Inflammatory macrophage treated with lipopolysaccharide for 4 hours (primary cell): ENCODE measurements around the gene PXDN.

ENCODE experiments used
- DNase-seq: peaks from one replicate; pipeline ENCODE4 v3.0.0-alpha.2; 2020

PXDN gene

DNA sequence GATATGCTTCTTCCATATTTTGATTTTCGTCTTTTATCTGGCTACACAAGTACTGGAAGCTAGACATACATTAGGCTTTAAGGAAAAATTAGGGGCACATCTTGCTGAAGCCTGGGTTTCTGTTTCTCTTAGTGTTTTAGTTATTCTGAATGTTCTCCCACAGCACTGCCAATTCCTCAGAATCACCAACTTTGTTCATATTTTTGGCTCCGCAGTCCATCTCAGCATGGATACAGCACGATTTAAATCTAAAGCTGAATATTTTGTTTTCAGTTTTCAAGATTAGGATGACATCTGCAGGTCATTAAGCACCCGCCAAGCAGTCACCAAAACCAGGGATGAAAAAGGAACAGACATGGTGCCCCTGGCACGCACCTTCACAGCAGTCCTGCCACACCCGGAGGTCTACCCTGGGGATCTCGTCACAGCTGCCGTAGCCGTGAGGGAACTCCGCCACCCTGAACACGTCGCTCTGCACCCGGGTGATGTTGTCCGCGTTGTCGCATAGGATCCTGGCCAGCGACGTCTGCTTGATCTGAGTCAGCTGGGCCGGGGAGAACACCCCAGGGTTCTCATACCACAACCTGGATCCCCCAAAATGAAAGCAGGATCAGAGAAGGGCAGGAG lies 101.2 kb downstream of the PXDN start:
- no peak for DNase-seq

- DNase-seq = no peak
Measured at GRCh38 chr2:1642066-1642861, 102.1 kb downstream of the PXDN start.

- DNase-seq = no peak
Measured at GRCh38 chr2:1641523-1641922, 102.8 kb downstream of the PXDN start.

- no peak for DNase-seq
Measured at GRCh38 chr2:1640301-1641135, 103.8 kb downstream of the PXDN start.

GRCh38 chr2:1639086-1639858 lies 105.0 kb downstream of the PXDN start:
- no peak for DNase-seq

DNA sequence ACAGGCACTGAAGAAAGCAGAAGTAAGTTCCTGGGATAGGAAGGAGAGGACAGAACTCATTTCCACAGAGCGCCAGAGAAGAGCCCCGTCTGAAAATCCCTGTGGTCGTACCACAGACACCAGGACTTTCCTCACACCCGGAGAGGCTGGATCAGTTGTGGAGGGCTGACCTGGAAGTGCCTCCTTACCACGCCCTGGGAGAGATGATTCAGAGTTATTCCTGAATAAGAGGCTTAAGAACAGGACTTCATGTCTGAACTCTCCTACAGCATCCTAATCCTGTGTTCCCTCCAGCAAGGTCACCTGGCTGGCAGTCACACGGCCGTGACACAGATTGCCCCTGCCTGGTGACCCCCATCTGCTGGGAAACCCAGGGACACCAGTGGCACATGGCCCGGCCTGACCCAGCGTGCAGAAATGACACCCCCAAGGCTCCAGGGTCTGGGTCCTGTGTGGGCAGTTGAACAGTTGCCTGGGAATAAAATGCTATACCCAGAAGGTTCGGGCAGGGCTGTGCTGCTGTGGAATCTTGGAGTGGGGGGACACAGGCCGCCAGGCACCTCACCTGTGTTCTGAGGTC lies 105.9 kb downstream of the PXDN start:
- no peak for DNase-seq

- DNase-seq = no peak
Measured at GRCh38 chr2:1636791-1637415, 107.4 kb downstream of the PXDN start.

GRCh38 chr2:1635823-1636222 lies 108.5 kb downstream of the PXDN start:
- DNase-seq = no peak

DNA sequence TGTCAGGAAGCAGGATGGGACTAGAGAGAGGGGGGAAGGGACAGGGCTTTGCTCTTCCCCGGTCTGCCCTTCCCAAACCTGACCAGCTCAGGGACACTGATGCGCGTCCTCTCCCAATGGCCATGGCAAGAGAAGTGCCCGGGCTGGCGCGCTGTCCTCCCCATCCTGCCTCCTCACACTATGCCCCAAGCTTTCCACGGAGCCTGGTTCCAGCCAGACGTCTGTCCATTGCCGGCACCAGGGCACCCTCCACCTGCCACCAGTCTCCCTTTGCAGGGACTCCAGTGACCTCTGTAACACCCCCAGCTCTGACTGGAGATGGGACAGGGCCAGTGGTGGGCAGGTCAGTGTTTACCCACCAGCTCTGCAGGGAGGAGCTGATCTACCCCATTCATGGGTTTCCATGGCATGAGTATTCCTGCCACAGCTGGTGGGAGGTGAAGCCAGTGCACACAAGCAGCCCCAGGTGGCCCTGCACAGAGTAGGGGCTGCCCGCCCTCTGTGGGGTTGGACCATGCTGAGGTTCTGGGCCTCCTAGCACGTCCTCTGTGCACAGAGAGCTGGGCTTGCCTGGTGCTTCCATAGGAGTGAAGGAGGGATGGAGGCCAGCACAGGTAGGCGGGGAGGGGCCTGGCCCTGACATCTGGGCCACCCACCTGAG lies 109.5 kb downstream of the PXDN start:
- no peak for DNase-seq

DNA sequence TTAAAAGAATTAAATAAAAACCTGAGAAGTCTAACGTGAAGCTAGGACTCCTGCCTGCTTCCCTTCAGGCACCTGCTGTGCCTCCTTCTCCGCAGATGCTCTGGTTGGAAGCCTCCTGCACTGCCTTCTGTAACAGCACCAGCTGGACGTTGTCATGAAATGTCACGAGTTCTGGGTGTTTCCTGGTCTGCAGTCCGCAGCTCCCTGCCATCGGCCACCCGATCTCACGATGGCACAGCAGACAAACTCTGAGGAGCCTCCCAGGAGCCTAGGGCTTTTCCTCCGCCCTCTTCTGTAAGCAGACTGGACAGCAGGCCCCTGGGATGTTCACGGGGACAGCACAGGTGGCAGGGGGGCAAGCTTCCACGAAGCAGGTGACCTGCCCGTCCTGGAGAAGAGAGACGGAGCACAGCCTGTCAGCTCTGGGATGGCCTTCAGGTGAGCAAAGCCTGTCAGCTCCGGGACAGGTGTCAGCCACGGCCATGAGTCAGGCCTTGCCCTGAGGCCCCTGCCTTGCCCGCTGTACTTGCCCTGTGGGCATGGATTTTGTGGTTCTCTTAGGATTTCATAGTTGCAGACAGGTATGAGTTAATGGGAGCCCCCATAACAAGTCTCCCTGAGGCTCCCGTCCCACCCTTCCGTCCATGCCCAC lies 110.3 kb downstream of the PXDN start:
- DNase-seq = no peak

DNA sequence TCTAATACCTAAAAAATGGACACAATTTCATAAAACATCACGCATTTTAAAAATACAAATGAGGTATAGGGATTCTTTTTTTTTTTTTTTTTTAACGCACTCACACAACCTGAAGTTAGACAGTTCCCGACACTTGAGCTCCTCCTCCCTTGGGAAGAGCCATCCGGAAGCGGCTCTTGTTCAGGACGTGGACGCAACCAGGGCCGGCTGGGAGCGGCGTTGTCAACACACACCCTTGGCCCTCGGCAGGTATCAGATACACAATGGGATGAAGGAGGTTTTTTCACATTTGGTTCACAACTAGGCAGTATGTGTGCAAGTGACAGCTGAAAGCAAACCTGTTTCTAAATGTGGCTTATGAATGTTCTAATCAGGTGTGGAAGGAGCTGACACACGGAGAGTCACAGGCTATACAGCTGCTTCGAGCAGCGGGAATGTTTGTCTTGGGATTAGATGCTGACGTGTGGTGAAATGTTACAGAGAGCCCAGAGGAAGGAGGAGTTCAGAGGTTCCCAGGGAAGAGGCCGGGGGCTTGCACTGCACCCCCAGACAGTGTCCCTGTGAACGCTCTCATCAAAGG lies 111.1 kb downstream of the PXDN start:
- no peak for DNase-seq

DNA sequence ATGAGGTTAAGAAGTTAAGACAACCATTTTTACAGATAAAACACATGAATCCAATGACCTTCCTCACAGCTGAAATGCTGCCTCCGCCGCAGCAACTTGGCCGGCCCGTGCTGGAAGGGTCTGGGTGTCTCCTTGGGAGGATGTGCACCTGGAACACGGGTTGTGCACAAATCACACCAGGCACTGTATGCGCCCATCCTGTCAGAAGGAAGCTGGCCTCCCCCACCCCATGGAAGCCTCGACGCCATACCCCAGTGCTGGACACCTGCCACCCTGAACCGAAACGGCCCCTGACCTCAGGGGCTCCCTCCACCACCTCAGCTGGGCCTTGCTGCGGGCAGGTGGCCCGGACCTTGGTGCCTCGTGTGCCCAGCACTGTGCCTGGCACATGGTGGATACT lies 111.8 kb downstream of the PXDN start:
- no peak for DNase-seq

DNA sequence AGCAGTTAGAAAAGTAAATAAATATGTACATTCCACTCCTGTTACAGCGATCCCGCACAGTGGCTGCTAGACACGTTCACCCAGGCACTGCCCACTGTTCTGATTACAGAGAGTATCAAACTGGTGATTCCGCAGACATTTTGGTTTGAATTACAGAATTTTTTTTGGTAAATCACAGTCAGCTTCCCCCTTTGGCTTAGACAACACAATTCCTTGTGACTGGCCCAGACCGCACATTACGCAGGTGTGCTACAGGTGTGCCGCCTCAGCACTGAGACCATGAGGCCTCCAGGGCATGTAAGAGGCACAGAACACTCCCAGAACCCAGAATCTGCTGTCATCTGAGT lies 112.3 kb downstream of the PXDN start:
- DNase-seq = no peak

GRCh38 chr2:1631292-1632001 lies 112.9 kb downstream of the PXDN start:
- DNase-seq = no peak

DNA sequence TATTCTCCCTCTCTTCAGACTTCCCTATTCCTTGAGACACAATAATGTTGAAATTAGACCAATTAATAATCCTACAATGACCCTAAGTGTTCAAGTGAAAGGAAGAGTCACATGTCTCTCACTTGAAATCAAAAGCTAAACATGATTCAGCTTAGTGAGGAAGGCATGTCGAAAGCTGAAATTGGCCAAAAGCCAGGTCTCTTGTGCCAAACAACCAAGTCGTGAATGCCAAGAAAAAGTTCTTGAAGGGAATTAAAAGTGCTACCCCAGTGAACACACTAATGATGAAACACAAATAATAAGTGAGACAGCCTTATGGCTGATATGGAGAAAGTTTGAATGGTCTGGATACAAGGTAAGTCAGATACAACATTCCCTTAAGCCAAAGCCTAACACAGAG lies 115.4 kb downstream of the PXDN start:
- no peak for DNase-seq

DNA sequence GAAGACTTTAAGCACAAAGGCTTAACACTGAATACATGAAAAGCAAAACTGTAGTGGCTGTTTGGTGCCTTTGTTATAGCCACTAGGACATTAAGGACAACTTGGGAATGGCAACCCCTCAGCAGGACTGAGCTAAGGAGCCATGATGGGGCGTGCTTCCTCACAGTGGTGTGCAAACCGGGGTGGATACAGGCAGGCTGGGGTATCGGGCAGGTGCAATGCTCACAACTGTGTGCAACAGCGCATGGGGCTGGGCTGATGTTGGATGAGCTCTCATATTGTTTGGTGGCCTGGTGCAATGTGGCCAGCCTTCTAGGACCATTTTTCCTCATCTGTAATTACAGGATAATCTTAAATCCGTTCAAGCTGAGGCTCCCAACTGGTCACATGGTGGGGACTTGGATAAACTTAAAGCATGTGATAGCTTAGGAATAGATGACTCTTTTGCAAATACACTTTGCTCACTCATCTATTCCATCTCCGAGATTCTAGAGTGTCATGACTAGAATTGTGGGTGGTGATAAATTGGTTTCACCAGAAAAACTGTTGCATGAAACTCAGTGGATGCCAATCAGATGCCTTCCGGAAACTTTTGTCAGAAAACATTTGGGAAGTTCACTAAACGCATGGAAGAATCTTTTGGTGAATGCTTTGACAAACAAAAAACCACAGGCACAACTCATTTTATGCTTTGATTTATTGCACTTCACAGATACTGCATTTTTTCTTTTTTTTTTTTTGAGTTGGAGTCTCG lies 116.5 kb downstream of the PXDN start:
- no peak for DNase-seq

- DNase-seq = no peak
Measured at GRCh38 chr2:1626271-1626681, 118.0 kb downstream of the PXDN start.

DNA sequence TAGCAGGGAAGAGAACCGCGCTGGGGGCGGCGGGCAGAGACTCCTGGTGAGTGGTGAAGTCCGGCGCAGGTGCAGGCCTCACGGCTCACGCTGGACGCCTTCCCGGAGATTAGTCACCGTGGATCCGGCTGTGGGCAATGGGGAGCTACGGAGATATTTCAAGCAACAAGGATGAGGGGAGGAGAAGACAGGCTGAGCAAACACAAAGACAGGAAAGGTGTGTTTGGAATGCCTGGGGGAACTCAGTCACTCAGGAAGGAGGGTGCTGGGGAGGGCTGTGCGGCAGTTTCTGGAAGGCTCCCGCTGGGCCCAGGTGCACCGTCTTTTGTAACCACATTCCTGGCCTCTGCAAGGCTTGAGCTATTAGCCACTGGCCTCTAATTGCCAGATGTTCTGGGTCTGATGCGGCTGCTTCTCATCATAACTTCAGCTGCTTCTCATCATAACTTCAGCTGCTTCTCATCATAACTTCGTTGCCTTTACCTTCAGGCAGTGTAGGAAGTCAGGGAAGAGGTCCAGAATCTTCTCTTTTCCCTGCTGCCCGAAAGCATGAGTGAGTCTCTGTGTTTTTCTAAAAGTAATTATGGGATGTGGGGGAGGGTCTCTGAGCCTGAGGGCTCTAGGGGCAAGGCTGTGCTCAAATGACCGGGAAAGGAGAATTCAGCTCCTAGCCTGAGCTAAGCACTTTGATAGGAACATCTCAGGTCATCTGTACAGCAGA lies 118.9 kb downstream of the PXDN start:
- DNase-seq = no peak
